ENCODE data around the gene TYW5.

DNA sequence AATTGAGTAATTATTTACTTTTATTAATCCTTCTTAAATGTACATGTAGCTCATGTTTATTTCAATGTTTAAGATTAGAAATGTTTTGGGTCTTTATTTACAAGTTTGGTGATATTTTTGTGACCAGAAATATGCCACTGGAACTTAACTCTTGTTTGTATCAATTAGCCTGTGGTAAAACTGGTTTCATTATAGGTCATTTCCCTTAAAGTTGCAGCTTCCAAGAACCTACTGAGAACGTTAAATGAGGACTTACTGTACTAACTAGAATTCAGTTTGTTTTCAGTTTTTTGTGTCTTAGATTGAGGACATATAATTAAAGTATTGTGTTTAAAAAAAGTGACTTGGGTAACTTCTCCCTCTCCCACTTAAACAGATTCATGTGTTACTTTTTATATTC lies 4.3 kb downstream of the TYW5 start:
- TF ChIP-seq FOXA1 (IDR thresholded peaks at IDR 0.05) (no peak), FOXK2 (IDR thresholded peaks at IDR 0.05) (no peak), L3MBTL2 (conservative IDR thresholded peaks at IDR 0.05) (no peak)
- TF ChIP-seq, protein P1, sequence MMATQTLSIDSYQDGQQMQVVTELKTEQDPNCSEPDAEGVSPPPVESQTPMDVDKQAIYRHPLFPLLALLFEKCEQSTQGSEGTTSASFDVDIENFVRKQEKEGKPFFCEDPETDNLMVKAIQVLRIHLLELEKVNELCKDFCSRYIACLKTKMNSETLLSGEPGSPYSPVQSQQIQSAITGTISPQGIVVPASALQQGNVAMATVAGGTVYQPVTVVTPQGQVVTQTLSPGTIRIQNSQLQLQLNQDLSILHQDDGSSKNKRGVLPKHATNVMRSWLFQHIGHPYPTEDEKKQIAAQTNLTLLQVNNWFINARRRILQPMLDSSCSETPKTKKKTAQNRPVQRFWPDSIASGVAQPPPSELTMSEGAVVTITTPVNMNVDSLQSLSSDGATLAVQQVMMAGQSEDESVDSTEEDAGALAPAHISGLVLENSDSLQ (IDR thresholded peaks at IDR 0.05): no peak

All from HEK293T (cell line).